Stimulated activated CD4-positive, alpha-beta T cell treated with anti-CD3 and anti-CD28 coated beads, Interleukin-4, amount 100 ng/mL, for 48 hours (primary cell): ENCODE data around the gene NUDT2.
"Not testable (repeated sequence)": the region's sequence is repeated elsewhere in the genome, so short reads cannot be mapped to it uniquely, and the experiment has no call there.

Experiments
- DNase-seq, 2 donors: peaks; one replicate each; pipeline ENCODE4 v3.0.0-alpha.2; 2020; ENCODE audit warnings: low read depth in 2 of 2

The NUDT2 gene

GRCh38 chr9:34335376-34335775 is 6.0 kb downstream of the NUDT2 start:
- no peak for DNase-seq

- DNase-seq = no peak
These were observed 8.0 kb downstream of the NUDT2 start for GRCh38 chr9:34337403-34337802.

- DNase-seq = not testable (repeated sequence)
These were observed 8.7 kb downstream of the NUDT2 start for GRCh38 chr9:34338079-34338478.

- no peak for DNase-seq
These were observed 9.5 kb downstream of the NUDT2 start for GRCh38 chr9:34338665-34339385.

GRCh38 chr9:34341659-34342295 is 12.4 kb downstream of the NUDT2 start:
- no peak for DNase-seq

GRCh38 chr9:34343090-34343489 is 13.7 kb downstream of the NUDT2 start:
- no peak for DNase-seq

- DNase-seq = no peak
These were observed 14.2 kb downstream of the NUDT2 start for GRCh38 chr9:34343605-34344004.

- DNase-seq = no peak
These were observed 17.8 kb downstream of the NUDT2 start for GRCh38 chr9:34346873-34347799.

GRCh38 chr9:34347800-34348158 is 18.4 kb downstream of the NUDT2 start:
- no peak for DNase-seq

GRCh38 chr9:34349324-34349723 is 20.0 kb downstream of the NUDT2 start:
- DNase-seq = no peak

GRCh38 chr9:34352122-34352652 is 22.8 kb downstream of the NUDT2 start:
- not testable (repeated sequence) for DNase-seq

- DNase-seq = not testable (repeated sequence)
These were observed 23.6 kb downstream of the NUDT2 start for GRCh38 chr9:34352957-34353356.

- no peak for DNase-seq
These were observed 33.3 kb downstream of the NUDT2 start for GRCh38 chr9:34362614-34363214.

GRCh38 chr9:34363619-34364351 is 34.4 kb downstream of the NUDT2 start:
- no peak for DNase-seq

- DNase-seq = no peak
These were observed 35.9 kb downstream of the NUDT2 start for GRCh38 chr9:34365282-34365681.

GRCh38 chr9:34366365-34366764 is 37.0 kb downstream of the NUDT2 start:
- no peak for DNase-seq

GRCh38 chr9:34367751-34368410 is 38.5 kb downstream of the NUDT2 start:
- not testable (repeated sequence) for DNase-seq

GRCh38 chr9:34368796-34369195 is 39.4 kb downstream of the NUDT2 start:
- DNase-seq = not testable (repeated sequence)

GRCh38 chr9:34369636-34370035 is 40.3 kb downstream of the NUDT2 start:
- DNase-seq = no peak

GRCh38 chr9:34370335-34370969 is 41.1 kb downstream of the NUDT2 start:
- no peak for DNase-seq
